Kidney tubule cell (primary cell): Measurements from ENCODE around the gene MELTF.
A peak's percentile ranks its signal among the peaks of the same experiment; 100 is the strongest.

ENCODE experiments used
- DNase-seq: peaks from one replicate; pipeline ENCODE4 v3.0.0-alpha.2; 2018; ENCODE audit warnings: low spot score

The MELTF gene

DNA sequence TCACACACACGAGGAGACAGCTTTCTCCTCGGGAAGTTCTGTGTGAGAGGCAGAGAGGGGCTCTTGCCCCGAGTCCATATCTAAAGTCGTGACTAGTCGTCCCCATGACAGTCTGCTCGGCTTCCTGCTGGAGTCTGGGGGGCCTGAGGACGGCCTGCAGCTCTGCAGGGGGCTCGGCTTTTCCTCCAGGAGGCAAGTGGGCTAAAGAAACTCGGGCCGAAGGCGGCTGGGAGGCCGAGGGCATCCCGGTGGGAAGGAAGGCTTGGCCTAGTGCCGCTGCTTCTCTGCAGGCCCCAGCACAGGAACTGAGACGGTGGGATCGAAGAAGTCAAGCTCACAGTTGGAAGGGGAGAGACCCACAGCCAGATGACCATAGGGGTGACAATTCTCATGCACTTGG, 35.6 kb downstream of the MELTF start:
- no peak for DNase-seq

DNA sequence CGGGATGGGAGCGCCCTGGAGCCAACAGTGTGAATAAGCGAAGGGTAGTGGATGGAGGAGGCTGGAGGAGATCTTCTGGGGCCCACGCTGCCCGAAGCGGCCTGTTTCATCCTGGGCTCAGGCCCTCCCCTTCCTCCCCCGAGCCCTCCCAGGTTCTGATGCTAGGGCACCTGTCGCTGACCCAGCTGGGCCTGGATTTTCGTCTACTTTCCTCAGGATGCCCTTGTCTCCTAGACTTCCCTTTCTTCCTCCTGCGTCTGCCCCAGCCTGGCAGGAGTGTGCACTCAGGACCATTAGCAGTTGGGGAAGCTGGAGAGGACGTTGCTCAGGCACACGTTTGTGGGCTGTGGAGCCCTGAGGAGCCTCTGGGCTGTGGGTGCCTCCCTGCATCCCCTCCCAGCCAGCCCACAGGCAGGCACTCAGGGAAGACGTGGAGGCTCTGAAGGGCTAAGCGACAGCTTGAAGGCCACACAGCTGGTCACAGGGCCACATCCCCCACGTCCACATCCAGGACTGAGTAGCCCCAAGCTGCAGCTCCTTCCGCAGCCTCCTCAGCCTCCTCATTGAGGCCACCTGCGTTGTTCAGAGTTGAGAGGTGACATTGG, 37.1 kb downstream of the MELTF start:
- DNase-seq: no peak

DNA sequence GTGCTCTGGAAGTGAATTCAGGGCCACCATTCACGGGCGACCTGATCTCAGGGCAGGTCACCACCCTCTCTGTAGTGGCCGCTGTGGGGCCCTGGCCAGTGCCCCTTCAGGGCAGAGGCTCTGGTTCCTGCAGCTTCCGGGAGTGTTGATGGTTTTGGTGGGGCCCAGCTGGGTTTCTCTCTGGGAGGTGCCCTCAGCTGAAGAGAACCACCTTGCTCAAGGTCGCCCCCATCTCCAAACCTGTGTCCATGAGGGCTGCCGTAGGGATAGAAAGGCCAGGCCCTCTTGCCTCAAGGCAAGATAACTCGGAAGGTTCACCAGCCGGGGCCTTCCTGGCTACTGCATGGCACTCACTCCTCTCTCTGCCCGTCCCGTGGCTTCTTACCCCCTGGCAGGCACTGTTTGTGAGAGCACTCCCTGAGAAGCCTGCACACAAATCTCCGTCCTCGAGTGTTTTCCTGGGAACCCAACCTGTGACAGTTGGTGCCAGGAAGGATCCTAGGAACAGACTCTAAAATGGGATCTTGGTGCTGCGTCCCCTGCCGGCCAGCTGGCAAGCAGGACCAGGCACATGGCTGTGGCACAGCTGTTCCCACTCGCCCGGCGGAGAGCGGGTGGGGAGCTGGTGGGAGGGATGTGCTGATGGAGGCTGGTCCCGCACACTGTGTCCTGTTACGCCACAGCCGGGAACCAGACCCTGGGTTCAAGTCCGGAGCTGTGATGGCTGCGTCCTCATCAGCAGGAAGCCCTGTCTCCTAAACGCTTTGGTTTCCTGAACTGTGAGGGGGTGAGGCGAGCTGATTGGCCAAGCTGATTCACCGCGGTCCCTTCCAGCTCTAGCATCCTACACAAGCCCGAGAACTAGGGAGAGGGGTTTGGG, 37.8 kb downstream of the MELTF start:
- no peak for DNase-seq

DNA sequence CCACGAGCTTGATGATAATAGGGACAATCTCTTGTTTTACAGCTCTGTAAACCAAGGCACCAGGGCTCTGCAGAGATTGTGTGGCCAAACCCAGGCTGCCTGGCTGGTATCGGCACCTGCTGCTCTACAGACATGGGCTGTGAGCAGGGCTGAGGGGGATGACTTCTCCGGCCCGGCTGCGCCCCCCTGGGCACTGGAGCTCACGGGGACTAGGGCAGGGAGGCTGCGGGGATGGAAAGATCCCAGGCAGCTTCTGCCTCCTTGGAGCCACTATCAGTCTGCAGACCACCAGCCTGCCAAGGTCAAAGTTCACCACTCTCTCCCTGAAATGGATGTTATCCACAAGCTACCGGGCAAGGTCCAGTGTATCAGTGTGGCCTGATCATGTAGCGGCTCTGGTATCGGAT, 39.0 kb downstream of the MELTF start:
- no peak for DNase-seq

DNA sequence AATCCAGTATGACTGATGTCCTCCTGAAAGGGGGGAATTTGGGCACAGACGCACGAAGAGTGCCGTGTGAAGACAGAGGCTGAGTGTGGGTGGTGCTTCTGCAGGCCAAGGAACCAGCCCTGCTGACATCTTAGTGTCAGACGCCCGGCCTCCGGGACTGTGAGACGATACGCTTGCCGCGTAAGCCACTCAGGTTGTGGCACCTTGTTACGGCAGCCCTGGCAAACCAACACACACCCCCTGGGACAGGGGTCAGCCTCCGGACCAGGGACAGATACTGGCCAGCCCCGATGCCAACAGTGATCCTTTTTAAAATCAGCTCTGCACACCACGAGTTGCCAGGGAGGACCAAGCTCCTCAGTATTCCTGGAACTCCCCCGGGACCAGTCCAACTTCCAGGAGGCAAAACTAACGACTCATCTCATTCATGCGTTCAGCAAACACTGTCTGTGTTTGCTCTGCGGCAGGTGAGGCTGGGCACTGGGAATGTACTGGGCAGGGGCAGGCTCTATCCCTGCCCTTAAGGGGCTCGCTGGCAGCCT, 39.8 kb downstream of the MELTF start:
- DNase-seq: no peak

DNA sequence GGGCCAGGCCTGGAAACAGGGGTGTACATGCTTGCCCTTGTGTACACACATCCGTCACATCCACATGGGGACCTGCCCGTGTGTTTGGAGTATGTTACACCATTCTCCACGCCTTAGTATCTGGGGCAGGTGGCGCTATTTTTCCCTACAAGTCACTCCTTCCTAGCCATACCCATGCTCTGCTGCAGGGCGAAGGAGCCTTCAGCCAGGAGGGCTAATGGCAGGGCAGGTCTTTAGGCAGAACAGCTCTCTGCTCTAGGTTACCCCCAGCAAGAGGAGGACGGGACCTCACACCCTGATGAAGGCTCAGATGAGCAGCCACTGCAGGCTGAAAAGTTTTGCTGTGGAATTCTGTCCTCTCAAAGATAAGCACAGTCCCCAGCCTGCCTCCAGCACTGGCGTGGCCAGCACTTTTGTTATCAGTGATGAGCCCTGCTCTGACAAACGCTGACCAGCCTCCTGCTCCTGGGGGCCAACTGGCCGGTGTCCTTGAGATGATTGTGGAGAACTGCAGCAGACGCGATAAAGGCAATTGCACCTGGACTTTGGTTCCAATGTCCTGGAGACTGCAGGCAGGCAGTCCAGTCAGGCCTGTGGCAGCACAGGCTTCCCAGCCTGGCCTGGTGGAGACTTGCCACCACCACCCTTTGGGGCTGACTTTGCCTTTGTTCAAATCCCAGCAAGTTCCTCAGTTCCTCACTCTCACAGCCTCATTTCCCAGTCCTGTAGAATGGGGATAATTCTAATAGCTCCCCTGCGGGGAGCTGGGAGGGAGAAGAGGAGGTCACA, 41.2 kb downstream of the MELTF start:
- no peak for DNase-seq

DNA sequence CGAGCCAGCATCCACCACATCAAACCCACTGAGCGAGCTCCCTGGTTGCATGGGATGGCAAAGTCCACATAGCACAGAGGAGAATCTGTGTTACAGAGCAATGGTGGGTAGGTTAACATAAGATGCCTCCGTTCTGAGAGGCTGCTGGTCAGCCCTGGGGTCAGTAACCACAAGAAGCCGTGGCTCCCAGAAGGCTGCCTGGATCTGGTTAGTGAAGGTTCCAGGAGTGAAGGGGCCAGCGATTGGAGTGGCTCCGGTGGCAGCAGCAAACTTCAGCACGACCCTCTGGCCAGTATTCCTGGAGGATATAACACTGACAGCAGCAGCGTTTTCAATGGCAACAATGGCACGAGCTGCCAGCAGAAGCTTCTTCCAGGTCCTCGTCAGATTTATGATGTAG, 42.6 kb downstream of the MELTF start:
- no peak for DNase-seq

DNA sequence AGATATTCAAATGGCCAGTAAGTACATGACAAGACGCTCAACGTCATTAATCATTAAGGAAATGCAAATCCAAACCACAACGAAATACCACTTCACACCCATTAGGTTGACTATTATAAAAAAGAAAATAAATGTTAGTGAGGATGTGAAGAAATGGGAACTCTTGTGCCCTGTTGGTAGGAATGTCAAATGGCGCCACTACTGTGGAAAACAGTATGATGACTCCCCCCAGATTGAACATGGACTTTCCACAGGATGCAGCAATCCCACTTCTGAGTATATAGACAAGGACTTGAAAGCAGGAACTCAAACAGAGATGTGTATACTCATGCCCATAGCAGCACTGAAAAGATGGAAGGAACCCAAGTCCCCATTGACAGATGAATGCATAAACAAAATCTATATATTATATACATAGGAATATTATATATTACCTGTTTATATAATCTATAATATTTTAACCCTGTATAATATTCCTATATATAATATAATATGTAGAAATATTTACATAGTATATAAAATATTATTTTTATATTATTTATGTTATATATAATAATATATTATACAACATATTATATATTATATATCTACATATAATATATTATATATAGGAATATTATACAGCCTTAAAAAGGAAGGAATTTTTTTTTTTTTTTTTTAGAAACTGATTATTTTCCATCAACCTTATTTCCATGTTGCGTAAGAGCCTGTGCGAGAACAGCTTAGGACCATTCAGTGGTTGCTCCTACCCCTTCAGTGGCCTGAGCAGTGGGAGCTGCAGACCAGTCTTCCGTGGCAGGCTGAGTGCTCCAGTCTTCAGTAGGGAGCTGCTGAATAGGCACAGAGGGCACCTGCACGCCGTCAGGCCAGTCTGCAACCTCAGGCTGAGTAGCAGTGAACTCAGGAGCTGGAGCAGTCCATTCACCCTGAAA, 43.4 kb downstream of the MELTF start:
- no peak for DNase-seq

DNA sequence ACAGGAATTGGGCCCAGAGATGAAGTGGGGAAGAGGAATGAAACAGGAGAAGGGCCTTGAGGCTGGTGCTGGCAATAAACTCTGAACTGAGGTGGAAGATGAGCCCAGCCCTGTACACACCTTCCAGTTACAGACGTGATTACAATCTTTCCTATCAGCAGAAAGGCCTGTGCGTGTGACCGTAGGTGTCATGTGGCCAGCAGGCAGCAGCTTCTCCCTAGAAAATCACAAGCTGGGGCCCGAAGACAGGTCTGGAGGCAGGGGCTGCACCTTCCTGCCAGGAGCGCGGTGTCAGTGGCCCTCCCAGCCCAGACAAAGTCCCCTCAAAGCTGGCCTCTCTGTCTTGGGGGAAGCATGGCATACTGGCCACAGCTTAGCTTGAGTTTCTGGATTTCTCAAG, 44.3 kb downstream of the MELTF start:
- no peak for DNase-seq

DNA sequence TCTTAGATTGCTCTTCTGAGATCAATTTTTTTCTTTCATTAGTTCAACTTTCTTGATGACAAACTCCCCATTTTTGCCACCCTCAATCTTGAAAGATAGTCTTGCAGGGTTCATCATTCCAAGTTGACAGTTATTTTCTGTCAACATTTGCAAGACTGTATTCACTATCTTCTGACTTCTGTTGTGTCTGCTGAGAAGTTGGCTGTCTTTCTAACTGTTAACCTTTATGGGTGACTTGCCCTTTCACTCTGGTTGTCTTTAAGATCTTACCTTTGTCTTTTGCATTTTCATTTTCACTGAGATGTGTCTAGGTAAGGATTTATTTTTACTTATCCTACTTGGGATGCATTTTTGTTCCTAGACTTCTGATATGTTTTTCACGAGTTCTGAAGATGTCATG, 46.4 kb downstream of the MELTF start:
- no peak for DNase-seq

DNA sequence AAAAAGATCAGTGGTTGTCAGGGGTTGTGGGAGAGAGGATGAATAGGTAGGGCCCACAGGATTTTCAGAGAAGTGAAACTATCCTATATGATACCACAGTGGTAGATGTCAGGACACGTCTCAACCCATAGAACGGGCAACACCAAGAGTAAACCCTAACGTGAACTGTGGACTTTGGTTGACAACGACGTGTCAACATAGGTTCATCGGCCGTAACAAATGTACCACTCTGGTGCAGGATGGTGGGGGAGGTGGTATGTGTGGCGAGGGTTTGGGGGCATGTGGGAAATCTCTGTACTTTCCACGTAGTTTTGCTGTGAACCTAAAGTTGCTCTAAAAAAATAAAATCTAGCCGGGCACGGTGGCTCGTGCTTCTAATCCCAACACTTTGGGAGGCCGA, 48.0 kb downstream of the MELTF start:
- DNase-seq: no peak

DNA sequence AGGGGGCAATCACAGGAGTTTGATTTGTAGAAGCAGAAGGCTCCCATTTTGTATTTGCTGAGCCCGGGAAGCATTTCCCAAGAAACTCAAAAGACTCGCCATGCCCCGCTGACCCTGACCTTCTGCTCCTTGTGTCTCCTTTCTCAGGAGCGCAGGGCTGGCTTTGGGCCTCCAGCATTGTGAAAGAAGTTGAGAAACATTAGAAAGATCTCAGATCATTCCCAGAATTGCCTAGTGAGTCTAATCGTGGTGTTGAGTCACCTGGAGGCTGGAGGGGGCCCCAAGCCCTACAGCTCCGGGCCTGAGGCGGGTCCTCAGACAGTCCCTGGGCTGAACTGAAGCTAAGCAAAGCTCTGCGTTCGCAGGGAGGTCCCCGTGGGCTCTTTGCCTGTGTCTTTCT, 50.1 kb downstream of the MELTF start:
- DNase-seq: peak; percentile 43

DNA sequence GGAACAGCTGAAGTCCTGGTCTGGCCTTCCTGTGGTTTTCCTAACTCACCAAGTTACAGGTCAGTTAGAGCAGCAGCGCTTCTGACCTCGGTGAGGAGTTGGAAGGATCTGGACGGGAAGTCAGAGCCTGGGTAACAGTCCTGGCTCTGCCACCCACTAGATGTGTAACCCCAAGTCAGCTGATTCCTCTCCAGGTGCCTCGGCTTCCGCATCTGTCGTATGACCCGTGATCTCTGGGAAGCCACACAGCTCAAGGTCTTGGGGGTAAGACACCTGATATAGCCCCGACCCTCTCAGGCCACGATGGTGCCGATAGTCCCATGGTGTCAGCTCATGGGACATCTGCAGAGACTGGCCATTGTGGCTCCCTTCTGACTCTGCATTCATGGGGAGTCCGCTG, 52.7 kb downstream of the MELTF start:
- DNase-seq: no peak

DNA sequence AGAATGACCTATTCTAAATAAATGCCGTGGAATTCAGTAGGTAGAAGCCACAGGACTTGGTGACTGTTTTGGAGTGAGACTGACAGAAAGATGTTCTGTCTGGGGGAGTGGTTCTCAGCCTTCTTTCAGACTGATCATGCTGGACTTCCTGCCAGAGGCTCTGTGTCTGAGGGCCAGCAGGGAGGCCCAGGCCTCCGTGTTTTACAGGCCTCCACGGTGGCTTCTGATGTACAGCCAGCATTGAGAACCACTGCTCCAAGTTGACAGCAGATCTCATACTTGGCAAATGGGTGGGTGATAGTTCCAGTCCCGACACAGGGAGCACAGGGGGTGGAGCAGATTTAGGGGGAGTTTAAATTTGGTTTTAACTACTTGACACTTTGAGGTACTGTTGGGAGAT, 54.3 kb downstream of the MELTF start:
- DNase-seq: no peak

DNA sequence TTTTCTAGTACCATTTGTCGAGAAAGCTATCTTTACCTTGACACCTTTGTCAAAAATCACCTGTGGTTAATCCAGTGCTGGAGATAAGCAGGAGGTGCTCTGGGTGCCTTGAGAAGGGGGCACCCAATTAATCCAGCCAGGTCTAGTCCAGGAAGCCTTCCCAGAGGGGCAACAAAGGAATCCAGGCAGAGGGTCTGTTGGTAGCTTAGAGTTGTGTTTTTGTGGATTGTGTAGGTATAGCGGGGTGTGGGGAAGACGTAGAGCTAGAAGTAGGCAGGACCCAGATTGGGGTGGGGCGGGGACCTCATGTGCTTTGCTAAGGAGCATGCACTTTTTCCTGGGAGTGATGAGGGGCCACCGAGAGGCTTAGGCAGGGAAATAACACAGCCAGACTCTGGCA, 55.0 kb downstream of the MELTF start:
- no peak for DNase-seq

DNA sequence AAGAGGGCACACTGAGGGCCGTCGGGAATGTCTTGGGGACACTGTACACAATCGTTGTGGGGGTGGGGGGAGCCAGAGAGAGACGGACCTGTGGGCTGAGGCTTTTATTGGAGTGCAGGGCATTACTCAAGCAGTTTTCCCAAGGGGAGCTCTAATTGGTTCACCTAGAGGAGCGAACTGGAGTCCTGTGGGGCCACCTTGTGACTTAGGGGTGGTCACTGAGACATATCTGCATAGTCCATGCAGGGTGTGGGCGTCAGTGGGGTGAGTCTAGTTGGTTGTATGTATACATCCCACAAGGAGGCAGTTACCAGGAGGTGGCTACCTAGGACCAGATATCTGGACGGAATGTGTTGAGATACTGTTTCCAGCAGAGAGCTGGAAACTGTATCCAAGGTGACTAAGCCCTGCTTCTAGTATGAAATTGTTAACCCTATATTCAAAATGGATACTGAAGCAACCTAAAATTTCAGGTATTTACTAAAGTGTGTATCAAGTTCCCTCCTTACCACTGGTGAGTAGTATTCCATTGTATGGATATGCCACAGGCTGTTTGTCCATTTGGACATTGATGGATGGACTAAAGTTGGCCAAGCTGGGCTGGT, 58.4 kb downstream of the MELTF start:
- no peak for DNase-seq

DNA sequence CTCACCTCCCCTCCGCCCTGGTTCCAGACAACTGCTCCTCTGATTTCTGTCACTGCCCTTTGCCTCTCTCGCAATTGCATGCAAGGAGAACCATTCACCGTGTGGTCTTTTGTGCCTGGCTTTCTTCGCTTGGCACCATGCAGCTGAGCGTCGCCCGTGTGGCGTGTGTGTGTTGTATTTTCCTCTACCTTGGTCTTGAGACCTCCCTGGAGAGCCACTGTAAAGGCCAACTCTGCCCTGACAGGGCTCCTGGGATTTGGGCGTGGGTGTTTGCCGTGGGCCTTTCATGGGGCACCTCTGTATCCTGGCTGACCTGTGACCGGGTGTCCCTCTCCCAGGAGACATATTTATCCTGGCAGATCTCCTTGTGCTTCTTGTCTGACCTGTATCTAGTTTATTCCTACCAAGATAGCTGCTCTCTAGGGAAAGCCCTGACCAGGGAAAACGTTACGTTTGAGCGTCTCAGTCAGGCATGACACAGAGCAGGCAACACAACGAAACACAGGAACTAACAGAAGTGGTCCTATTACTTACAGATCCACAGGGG, 59.0 kb downstream of the MELTF start:
- DNase-seq: no peak

DNA sequence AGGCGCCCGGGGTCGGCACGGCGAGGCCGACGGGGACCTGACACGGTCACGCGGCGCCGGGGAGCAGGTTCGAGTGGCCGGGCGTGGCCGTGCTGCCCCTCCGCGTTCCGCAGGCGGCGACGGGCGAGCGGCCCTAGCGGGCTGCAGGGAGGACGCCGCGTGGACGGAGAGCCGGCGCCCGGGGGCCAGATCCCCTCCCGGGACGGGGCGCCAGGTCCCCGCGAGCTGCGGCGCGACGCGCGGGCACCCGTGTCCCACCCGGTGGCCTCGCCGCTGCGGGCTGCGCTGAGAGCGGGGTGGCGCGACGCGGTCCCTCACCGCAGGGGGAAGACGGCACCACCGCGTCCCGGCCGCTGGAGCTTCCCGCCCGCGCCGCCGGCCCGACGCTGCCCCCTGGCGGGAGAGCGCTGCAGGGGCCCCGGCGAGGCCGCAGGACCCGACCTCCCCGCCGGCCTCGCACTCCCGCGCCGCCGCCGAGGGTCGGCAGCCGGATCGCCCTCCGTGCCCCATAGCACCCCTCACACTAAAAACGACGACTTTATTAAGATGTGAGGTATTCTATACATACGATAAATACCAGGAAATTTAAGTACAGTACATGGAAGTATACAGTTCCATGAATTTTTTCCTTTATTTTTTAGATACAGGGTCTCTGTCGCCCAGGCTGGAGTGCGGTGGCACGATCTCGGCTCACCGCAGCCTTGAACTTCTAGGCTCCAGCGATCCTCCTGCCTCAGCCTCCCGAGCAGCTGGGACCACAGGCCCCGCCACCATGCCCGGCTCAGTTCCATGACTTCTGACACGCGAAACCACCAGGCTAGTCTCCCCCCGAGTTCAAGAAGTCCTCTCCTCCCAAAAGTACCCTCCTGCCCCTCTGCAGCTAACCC, 59.7 kb downstream of the MELTF start:
- DNase-seq: peak; percentile 66

DNA sequence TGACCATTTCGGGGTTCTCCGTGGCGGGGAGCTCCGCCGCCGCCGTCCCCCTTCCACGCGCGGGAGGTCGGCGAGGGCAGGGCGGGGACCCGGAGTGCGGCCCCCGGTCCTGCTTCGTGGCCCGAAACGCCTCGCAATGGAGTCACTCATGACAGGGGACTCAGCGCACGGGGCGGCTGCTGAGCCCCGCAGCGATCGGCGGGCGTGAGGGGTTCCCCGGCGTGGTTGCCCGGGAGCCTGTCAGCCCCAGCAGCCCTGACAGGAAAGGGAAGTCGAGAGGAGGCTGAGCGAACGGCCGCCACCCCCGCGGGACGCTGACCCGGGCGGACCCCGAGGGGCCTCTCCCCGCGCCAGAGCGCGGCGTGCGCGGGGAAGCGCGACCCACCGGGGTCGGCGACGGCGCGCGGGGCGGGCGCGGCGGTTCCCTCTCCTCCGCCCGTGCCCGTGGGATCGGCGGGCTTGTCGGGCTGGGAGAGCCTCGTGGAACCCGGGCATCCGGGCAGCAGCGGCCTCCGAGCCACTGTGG, 60.4 kb downstream of the MELTF start:
- DNase-seq: peak; percentile 22
